H9 (cell line): ENCODE data around the gene NRP1. TPM values are rescaled to one million over a fixed set of nuclear protein-coding genes. Genes with fewer than 3 reads are reported as not detected.

Experiments used
- DNase-seq: peaks from one replicate; pipeline ENCODE4 v3.0.0-alpha.2; 2017
- H2AFZ ChIP-seq: one replicate; pipeline ENCODE4 v1.6.1; 2013; ENCODE audit warnings: mild to moderate bottlenecking, low read length, control low read depth, moderate library complexity
- H2AK5ac ChIP-seq: 2 replicates; pipeline ENCODE4 v1.6.1; 2013; ENCODE audit warnings: low read length, control low read depth, mixed read lengths; ENCODE audit not compliant: insufficient read length
- H2BK120ac ChIP-seq: one replicate; pipeline ENCODE4 v1.6.1; 2013; ENCODE audit warnings: low read depth, mild to moderate bottlenecking, low read length, control low read depth, inconsistent platforms; ENCODE audit not compliant: poor library complexity, severe bottlenecking
- H2BK12ac ChIP-seq: 2 replicates; pipeline ENCODE4 v1.6.1; 2013; ENCODE audit warnings: low read length, control low read depth, mixed read lengths, low read depth; ENCODE audit not compliant: insufficient read length
- H2BK15ac ChIP-seq: 2 replicates; pipeline ENCODE4 v1.6.1; 2013; ENCODE audit warnings: low read depth, low read length, control low read depth
- H2BK20ac ChIP-seq: one replicate; pipeline ENCODE4 v1.6.1; 2013; ENCODE audit warnings: low read depth, mild to moderate bottlenecking, low read length, control low read depth, inconsistent platforms; ENCODE audit not compliant: poor library complexity, severe bottlenecking
- H2BK5ac ChIP-seq: 2 replicates; pipeline ENCODE4 v1.6.1; 2013; ENCODE audit warnings: low read length, control low read depth, mixed read lengths; ENCODE audit not compliant: insufficient read length
- H3K14ac ChIP-seq: 2 replicates; pipeline ENCODE4 v1.6.1; 2013; ENCODE audit warnings: low read length, control low read depth; ENCODE audit not compliant: insufficient read depth
- H3K18ac ChIP-seq: 2 replicates; pipeline ENCODE4 v1.6.1; 2013; ENCODE audit warnings: low read depth, mild to moderate bottlenecking, mixed read lengths, low read length, control low read depth; ENCODE audit not compliant: insufficient read length
- H3K23ac ChIP-seq: 2 replicates; pipeline ENCODE4 v1.6.1; 2013; ENCODE audit warnings: low read length, control low read depth, mixed read lengths, low read depth; ENCODE audit not compliant: insufficient read length
- H3K23me2 ChIP-seq: 2 replicates; pipeline ENCODE4 v1.6.1; 2013; ENCODE audit warnings: low read depth, mild to moderate bottlenecking, mixed read lengths, low read length, control low read depth; ENCODE audit not compliant: insufficient read length, poor library complexity, severe bottlenecking
- H3K27ac ChIP-seq: 2 replicates; pipeline ENCODE4 v1.5.1; 2013; ENCODE audit warnings: low read length, control low read depth, mixed read lengths, low read depth; ENCODE audit not compliant: insufficient read length
- H3K27me3 ChIP-seq: 2 replicates; pipeline ENCODE4 v1.6.1; 2013; ENCODE audit warnings: low read length, control low read depth, inconsistent platforms; ENCODE audit not compliant: insufficient read depth
- H3K4ac ChIP-seq: 2 replicates; pipeline ENCODE4 v1.6.1; 2013; ENCODE audit warnings: low read depth, mild to moderate bottlenecking, control low read depth, inconsistent platforms, low read length, moderate library complexity
- H3K4me1 ChIP-seq: 2 replicates; pipeline ENCODE4 v1.6.1; 2013; ENCODE audit warnings: low read length, control low read depth, inconsistent platforms; ENCODE audit not compliant: insufficient read depth
- H3K4me2 ChIP-seq: 2 replicates; pipeline ENCODE4 v1.6.1; 2013; ENCODE audit warnings: low read length, control low read depth, mixed read lengths; ENCODE audit not compliant: insufficient read length, insufficient read depth
- H3K56ac ChIP-seq: 2 replicates; pipeline ENCODE4 v1.6.1; 2013; ENCODE audit warnings: low read depth, mild to moderate bottlenecking, mixed read lengths, low read length, control low read depth; ENCODE audit not compliant: insufficient read length
- H3K79me1 ChIP-seq: 2 replicates; pipeline ENCODE4 v1.6.1; 2013; ENCODE audit warnings: low read depth, mild to moderate bottlenecking, moderate library complexity, low read length, control low read depth, inconsistent platforms; ENCODE audit not compliant: insufficient read depth, poor library complexity, severe bottlenecking
- H3K79me2 ChIP-seq: 2 replicates; pipeline ENCODE4 v1.6.1; 2013; ENCODE audit warnings: low read length, control low read depth, inconsistent platforms; ENCODE audit not compliant: insufficient read depth
- H3K9ac ChIP-seq: 2 replicates; pipeline ENCODE4 v1.6.1; 2013; ENCODE audit warnings: low read length, control low read depth, mixed read lengths; ENCODE audit not compliant: insufficient read length; ENCODE audit errors: extremely low read depth
- H3K9me3 ChIP-seq: one replicate; pipeline ENCODE4 v1.6.1; 2013; ENCODE audit warnings: low read depth, low read length, inconsistent platforms; ENCODE audit not compliant: control insufficient read depth
- H3T11ph ChIP-seq: one replicate; pipeline ENCODE4 v1.6.1; 2013; ENCODE audit warnings: mild to moderate bottlenecking, low read length, control low read depth, inconsistent platforms
- H4K20me1 ChIP-seq: one replicate; pipeline ENCODE4 v1.6.1; 2013; ENCODE audit not compliant: control insufficient read depth, insufficient read length, insufficient read depth
- H4K5ac ChIP-seq: 2 replicates; pipeline ENCODE4 v1.6.1; 2013; ENCODE audit warnings: low read depth, mild to moderate bottlenecking, mixed read lengths, low read length, control low read depth; ENCODE audit not compliant: insufficient read length
- H4K8ac ChIP-seq: replicated peaks from 2 replicates; pipeline ENCODE4 v1.6.1; 2013; ENCODE audit warnings: low read length, control low read depth, mixed read lengths, low read depth; ENCODE audit not compliant: insufficient read length
- H4K91ac ChIP-seq: 2 replicates; pipeline ENCODE4 v1.6.1; 2013; ENCODE audit warnings: low read depth, mild to moderate bottlenecking, moderate library complexity, mixed read lengths, low read length, control low read depth; ENCODE audit not compliant: insufficient read length
- H3K27ac Mint-ChIP-seq, 3 experiments: 2 replicates in 2 of 3; 3 replicates in 1 of 3; pipeline ENCODE4 v1.8.0; 2020 to 2021; ENCODE audit warnings: mixed read lengths in 3 of 3, mild to moderate bottlenecking in 1 of 3, moderate library complexity in 1 of 3
- H3K27me3 Mint-ChIP-seq: 2 replicates; pipeline ENCODE4 v1.8.0; 2021; ENCODE audit warnings: low read depth, mild to moderate bottlenecking, moderate library complexity, mixed read lengths
- H3K36me3 Mint-ChIP-seq, 3 experiments: 2 replicates in 2 of 3; 3 replicates in 1 of 3; pipeline ENCODE4 v1.8.0; 2020 to 2021; ENCODE audit warnings: low read depth in 3 of 3, mixed read lengths in 3 of 3; ENCODE audit not compliant: insufficient read depth in 1 of 3
- H3K4me1 Mint-ChIP-seq, 2 experiments: 2 replicates each; pipeline ENCODE4 v1.8.0; 2020; ENCODE audit warnings: mixed read lengths in 2 of 2
- H3K4me3 Mint-ChIP-seq, 2 experiments: 2 replicates in 1 of 2; 3 replicates in 1 of 2; pipeline ENCODE4 v1.8.0; 2020 to 2021; ENCODE audit warnings: mild to moderate bottlenecking in 2 of 2, mixed read lengths in 2 of 2, moderate library complexity in 1 of 2
- H3K9me3 Mint-ChIP-seq, 2 experiments: 2 replicates in 1 of 2; 3 replicates in 1 of 2; pipeline ENCODE4 v1.8.0; 2020; ENCODE audit warnings: mild to moderate bottlenecking in 2 of 2, mixed read lengths in 2 of 2, moderate library complexity in 1 of 2
- WGBS: extraction: QIAGEN DNeasy Blood & Tissue Kit; methylation state at CpG from one replicate; pipeline ENCODE4 v1.1.7; 2013; ENCODE audit warnings: missing lambda C conversion rate, low lambda C conversion rate, mixed read lengths; ENCODE audit not compliant: insufficient read length; ENCODE audit errors: extremely low coverage; 5-methylcytosine and 5-hydroxymethylcytosine counted together
- total RNA-seq: library from RNA; stranded (reverse); gene quantifications from 2 replicates; pipeline ENCODE4 v1.2.1, GENCODE V29; 2021
- TF ChIP-seq, protein P1 (sequence below): fragments of 200-600 bp; sonication (generic); conservative IDR thresholded peaks from 3 replicates; pipeline ENCODE4 v1.8.0; 2021; ENCODE audit warnings: antibody characterized with exemption, mild to moderate bottlenecking

Gene NRP1
- total RNA-seq, 1 experiment from 2014 or later = 4.6 TPM

DNA sequence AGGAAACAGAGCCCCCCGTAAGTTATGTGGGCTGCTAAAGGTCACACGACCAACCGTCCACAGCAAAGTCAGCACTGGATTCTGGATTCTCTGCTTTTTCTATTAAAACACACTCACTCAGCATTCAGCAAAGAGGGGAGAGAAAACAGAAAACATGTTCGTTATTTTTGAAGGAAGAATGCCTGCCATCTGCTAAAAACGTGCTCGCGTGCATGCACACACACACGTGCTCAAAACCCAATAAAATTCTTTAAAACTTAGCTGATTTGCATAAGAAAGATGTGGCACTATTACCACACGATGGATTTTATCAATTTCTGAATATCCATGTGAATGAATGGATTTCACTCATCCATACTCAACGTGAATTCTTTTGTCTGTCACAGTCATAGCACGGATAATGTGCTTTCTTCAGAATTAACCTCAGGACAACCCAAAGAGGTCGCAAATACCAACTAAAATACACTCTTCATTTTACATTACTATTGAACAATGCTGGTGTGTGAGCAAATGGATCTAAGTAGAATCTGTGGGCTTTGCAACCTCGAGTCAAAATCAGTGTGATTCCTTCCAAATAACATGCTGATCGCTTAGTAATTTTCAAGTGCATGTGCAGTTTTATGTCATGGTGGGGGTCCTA is 40.8 kb downstream of the NRP1 start:
- Histone ChIP-seq H2AK5ac (no peak overlapping the region), H4K91ac (no peak overlapping the region), H2BK15ac (no peak overlapping the region), H3K4ac (no peak overlapping the region), H3K56ac (no peak overlapping the region), H3K4me1 (no peaks in the 10 kb centered on the region), H3K9me3 (no peaks in the 10 kb centered on the region), H3K23ac (no peak overlapping the region), H2BK12ac (no peak overlapping the region), H3K27ac (no peak overlapping the region), H3K27me3 (no peaks in the 10 kb centered on the region), H3K79me2 (no peaks in the 10 kb centered on the region), H3K9ac (no peak overlapping the region), H4K8ac (no peak overlapping the region), H3T11ph (no peak overlapping the region), H2AFZ (no peak overlapping the region), H2BK5ac (no peak overlapping the region), H4K5ac (no peak overlapping the region), H3K79me1 (no peaks in the 10 kb centered on the region), H3K18ac (no peak overlapping the region), H4K20me1 (no peaks in the 10 kb centered on the region), H2BK20ac (no peak overlapping the region), H2BK120ac (no peak overlapping the region), H3K23me2 (no peaks in the 10 kb centered on the region), H3K4me2 (no peak overlapping the region), H3K14ac (no peak overlapping the region)
- no peak overlapping the region for H3K4me3 Mint-ChIP-seq
- H3K27ac Mint-ChIP-seq = no peak overlapping the region; a peak in 1 of 7 replicates
- peaks cover 19 to 30% of the 10 kb centered on the region in 2 experiments for H3K4me1 Mint-ChIP-seq
- no peaks in the 10 kb centered on the region for H3K27me3 Mint-ChIP-seq
- no CpG with 5 or more reads among the region's 14 CpGs for WGBS
- H3K36me3 Mint-ChIP-seq = no peaks in the 10 kb centered on the region
- TF ChIP-seq, protein P1, sequence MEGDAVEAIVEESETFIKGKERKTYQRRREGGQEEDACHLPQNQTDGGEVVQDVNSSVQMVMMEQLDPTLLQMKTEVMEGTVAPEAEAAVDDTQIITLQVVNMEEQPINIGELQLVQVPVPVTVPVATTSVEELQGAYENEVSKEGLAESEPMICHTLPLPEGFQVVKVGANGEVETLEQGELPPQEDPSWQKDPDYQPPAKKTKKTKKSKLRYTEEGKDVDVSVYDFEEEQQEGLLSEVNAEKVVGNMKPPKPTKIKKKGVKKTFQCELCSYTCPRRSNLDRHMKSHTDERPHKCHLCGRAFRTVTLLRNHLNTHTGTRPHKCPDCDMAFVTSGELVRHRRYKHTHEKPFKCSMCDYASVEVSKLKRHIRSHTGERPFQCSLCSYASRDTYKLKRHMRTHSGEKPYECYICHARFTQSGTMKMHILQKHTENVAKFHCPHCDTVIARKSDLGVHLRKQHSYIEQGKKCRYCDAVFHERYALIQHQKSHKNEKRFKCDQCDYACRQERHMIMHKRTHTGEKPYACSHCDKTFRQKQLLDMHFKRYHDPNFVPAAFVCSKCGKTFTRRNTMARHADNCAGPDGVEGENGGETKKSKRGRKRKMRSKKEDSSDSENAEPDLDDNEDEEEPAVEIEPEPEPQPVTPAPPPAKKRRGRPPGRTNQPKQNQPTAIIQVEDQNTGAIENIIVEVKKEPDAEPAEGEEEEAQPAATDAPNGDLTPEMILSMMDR = no peak
- DNase-seq = no peak
- H3K9me3 Mint-ChIP-seq = no peaks in the 10 kb centered on the region
